Renal cortex interstitium (tissue), 11 donors: Measurements from ENCODE around the gene TMEM119. TPM values are rescaled to one million over a fixed set of nuclear protein-coding genes. Genes with fewer than 3 reads are reported as not detected.
"Not testable (repeated sequence)": the region's sequence is repeated elsewhere in the genome, so short reads cannot be mapped to it uniquely, and the experiment has no call there.

Source experiments
- DNase-seq, 11 donors: peaks; one replicate each; pipeline ENCODE4 v3.0.0-alpha.2; 2013; ENCODE audit warnings: low read depth in 9 of 11, low spot score in 4 of 11; ENCODE audit errors: extremely low read depth in 1 of 11
- polyA plus RNA-seq, 3 donors: library from polyadenylated mRNA; unstranded; fragments of 120-200 nt; gene quantifications; one replicate each; pipeline ENCODE4 v1.2.1, GENCODE V29; 2013; ENCODE audit not compliant: insufficient read length in 3 of 3

The TMEM119 gene
- polyA plus RNA-seq, 3 donors = 16.8 to 25.9 (median 17.6) TPM

GRCh38 chr12:108577458-108577857 is 20.4 kb downstream of the TMEM119 start:
- no peak for DNase-seq

GRCh38 chr12:108576660-108577234 is 21.1 kb downstream of the TMEM119 start:
- DNase-seq = no peak

- no peak for DNase-seq
Measured at GRCh38 chr12:108575199-108575912, 22.5 kb downstream of the TMEM119 start.

GRCh38 chr12:108574276-108574675 is 23.6 kb downstream of the TMEM119 start:
- DNase-seq = not testable (repeated sequence)

GRCh38 chr12:108573317-108573716 is 24.6 kb downstream of the TMEM119 start:
- no peak for DNase-seq

- DNase-seq = no peak
Measured at GRCh38 chr12:108572166-108572790, 25.6 kb downstream of the TMEM119 start.

GRCh38 chr12:108571609-108572165 is 26.2 kb downstream of the TMEM119 start:
- DNase-seq = no peak

- no peak for DNase-seq
Measured at GRCh38 chr12:108570743-108571608, 26.9 kb downstream of the TMEM119 start.

GRCh38 chr12:108568338-108569154 is 29.3 kb downstream of the TMEM119 start:
- no peak for DNase-seq

GRCh38 chr12:108567406-108568337 is 30.2 kb downstream of the TMEM119 start:
- DNase-seq = no peak

- no peak for DNase-seq
Measured at GRCh38 chr12:108566452-108566851, 31.4 kb downstream of the TMEM119 start.

- DNase-seq = no peak
Measured at GRCh38 chr12:108565976-108566375, 31.9 kb downstream of the TMEM119 start.

- no peak for DNase-seq
Measured at GRCh38 chr12:108565146-108565545, 32.7 kb downstream of the TMEM119 start.

- DNase-seq = no peak
Measured at GRCh38 chr12:108564724-108565123, 33.2 kb downstream of the TMEM119 start.

GRCh38 chr12:108563804-108564151 is 34.1 kb downstream of the TMEM119 start:
- DNase-seq = no peak

GRCh38 chr12:108563136-108563803 is 34.6 kb downstream of the TMEM119 start:
- DNase-seq = peak; percentile 36 to 82 (median 69)
